ES-I3 (cell line): Measurements from ENCODE around the gene ABCA7.

Experiments used
- H3K36me3 ChIP-seq: 2 replicates; pipeline ENCODE4 v1.6.1; 2013; ENCODE audit warnings: mild to moderate bottlenecking, low read length, control low read depth, moderate library complexity; ENCODE audit not compliant: insufficient read depth
- H3K4me1 ChIP-seq: 2 replicates; pipeline ENCODE4 v1.6.1; 2013; ENCODE audit warnings: mild to moderate bottlenecking, control low read depth, low read length; ENCODE audit not compliant: insufficient read depth
- H3K9ac ChIP-seq: 2 replicates; pipeline ENCODE4 v1.6.1; 2013; ENCODE audit warnings: low read depth, mild to moderate bottlenecking, low read length, moderate library complexity
- H3K9me3 ChIP-seq: 2 replicates; pipeline ENCODE4 v1.6.1; 2013; ENCODE audit warnings: mild to moderate bottlenecking, low read length, moderate library complexity; ENCODE audit not compliant: control insufficient read depth, insufficient read depth

ABCA7 gene, protein sequence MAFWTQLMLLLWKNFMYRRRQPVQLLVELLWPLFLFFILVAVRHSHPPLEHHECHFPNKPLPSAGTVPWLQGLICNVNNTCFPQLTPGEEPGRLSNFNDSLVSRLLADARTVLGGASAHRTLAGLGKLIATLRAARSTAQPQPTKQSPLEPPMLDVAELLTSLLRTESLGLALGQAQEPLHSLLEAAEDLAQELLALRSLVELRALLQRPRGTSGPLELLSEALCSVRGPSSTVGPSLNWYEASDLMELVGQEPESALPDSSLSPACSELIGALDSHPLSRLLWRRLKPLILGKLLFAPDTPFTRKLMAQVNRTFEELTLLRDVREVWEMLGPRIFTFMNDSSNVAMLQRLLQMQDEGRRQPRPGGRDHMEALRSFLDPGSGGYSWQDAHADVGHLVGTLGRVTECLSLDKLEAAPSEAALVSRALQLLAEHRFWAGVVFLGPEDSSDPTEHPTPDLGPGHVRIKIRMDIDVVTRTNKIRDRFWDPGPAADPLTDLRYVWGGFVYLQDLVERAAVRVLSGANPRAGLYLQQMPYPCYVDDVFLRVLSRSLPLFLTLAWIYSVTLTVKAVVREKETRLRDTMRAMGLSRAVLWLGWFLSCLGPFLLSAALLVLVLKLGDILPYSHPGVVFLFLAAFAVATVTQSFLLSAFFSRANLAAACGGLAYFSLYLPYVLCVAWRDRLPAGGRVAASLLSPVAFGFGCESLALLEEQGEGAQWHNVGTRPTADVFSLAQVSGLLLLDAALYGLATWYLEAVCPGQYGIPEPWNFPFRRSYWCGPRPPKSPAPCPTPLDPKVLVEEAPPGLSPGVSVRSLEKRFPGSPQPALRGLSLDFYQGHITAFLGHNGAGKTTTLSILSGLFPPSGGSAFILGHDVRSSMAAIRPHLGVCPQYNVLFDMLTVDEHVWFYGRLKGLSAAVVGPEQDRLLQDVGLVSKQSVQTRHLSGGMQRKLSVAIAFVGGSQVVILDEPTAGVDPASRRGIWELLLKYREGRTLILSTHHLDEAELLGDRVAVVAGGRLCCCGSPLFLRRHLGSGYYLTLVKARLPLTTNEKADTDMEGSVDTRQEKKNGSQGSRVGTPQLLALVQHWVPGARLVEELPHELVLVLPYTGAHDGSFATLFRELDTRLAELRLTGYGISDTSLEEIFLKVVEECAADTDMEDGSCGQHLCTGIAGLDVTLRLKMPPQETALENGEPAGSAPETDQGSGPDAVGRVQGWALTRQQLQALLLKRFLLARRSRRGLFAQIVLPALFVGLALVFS (N-terminal part only)

DNA sequence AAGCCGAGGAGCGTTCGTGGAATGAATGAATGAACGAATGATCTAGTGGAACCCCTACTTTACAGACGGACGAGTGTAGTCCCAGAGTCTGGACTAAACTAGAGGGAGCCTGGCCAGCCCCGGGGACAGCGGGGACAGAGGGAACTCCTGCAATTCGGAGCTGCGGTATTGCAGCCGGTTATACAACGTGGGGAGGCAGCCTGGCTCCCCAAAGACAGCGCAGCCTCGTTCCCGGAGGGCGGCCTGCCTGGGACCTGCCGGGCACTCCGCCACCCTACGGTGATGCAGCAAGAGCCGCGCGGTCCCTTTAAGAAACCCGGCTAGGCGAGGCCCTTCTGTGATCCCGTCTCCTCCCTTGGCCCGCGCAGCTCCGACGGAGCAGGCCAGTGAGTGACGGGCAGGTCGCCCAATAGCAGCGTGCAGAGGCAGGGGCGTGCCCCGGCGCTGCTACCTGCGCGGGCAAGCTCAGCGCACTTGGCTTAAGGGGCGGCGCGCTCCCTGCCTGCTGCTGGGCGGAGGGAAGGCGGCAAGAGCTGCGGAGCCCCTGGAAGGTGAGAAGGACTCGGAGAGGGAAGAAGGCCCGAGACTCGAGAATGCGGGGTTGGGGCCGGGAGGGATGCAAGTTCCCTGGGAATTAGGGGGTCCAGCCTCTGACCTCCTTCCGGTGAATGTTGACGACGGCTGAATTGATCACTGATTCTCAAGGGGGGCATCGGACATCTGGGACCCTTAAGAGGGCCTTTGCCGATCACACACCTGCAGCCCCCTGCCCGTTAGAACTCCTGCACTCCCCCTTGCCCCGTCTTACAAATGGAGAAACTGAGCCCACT is at the start of gene ABCA7:
ABCA7 (plus strand) TSS at position 462 of the 830 bp plus-strand sequence. CDS start 1,255 bp downstream, outside the sequence.
- Histone ChIP-seq H3K36me3 (peaks cover 5% of the 10 kb centered on the region; the same call in 1 of the 2 replicates), H3K9me3 (no peaks in the 10 kb centered on the region), H3K4me1 (no peaks in the 10 kb centered on the region), H3K9ac (peak within 1 kb of the TSS; percentile 65)

DNA sequence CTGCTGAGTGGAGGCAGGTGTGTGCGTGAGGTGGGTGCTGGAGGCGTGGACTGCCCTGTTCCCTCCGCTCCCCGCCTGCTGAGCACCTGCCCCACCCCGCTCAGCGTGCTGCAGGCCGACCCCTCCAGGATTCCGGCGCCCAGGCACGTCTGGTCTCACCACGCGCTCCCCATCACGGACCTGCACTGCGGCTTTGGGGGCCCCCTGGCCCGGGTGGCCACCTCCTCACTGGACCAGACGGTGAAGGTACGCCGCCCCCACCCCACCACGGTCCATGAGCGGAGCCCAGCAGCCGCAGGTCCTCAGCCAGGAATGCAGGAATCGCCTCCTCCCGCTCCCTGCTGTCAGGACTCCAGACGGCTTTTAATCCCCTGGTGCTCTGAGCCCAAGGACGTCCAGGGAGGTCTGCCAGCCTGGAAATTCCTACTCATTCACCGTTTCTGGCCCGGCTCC is 49.8 kb upstream of the ABCA7 start:
- no peaks in the 10 kb centered on the region for H3K9me3 ChIP-seq
- H3K4me1 ChIP-seq = peaks cover 8% of the 10 kb centered on the region; the same call in 1 of the 2 replicates
- no peak overlapping the region for H3K9ac ChIP-seq
- H3K36me3 ChIP-seq = no peaks in the 10 kb centered on the region; the same call in 1 of the 2 replicates

DNA sequence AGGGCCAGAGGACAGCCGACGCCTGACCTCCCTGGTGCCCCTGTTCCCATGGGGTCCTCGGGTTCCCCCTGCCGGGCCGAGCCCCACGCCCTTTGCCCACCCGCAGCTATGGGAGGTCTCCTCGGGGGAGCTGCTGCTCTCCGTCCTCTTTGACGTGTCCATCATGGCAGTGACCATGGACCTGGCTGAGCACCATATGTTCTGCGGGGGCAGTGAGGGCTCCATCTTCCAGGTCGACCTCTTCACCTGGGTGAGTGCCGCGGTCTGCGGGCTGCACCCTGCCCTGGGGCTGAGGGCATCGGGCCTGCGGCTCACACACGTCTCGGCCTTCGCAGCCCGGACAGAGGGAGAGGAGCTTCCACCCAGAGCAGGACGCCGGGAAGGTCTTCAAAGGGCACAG is 49.2 kb upstream of the ABCA7 start:
- Histone ChIP-seq H3K36me3 (no peaks in the 10 kb centered on the region; the same call in 1 of the 2 replicates), H3K9me3 (no peaks in the 10 kb centered on the region), H3K4me1 (peaks cover 8% of the 10 kb centered on the region; the same call in 1 of the 2 replicates), H3K9ac (no peak overlapping the region)

DNA sequence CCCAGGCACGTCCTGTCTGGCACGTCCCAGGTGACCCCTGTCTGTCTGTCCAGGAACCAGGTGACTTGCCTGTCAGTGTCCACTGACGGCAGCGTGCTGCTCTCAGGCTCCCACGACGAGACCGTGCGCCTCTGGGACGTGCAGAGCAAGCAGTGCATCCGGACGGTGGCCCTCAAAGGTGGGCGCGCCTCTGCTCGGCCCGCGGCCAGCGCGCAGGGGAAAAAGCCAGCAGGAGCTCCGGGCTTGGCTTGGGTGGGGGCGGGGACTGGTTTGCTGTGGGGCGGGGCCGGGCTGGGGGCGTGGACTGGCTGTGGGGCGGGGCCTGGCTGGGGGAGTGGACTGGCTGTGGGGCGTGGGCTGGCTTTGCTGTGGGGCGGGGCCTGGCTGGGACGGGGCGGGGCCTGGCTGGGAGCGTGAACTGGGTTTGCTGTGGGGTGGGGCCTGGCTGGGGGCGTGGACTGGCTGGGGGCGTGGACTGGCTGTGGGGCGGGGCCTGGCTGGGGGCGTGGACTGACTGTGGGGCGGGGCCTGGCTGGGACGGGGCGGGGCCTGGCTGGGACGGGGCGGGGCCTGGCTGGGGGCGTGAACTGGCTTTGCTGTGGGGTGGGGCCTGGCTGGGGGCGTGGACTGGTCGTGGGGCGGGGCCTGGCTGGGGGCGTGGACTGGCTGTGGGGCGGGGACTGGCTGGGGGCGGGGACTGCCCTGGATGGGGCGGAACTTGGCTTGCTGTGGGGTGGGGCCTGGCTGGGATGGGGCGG is 48.6 kb upstream of the ABCA7 start:
- Histone ChIP-seq H3K9me3 (no peaks in the 10 kb centered on the region), H3K4me1 (peaks cover 8% of the 10 kb centered on the region; the same call in 1 of the 2 replicates), H3K9ac (no peak overlapping the region), H3K36me3 (no peaks in the 10 kb centered on the region; the same call in 1 of the 2 replicates)

DNA sequence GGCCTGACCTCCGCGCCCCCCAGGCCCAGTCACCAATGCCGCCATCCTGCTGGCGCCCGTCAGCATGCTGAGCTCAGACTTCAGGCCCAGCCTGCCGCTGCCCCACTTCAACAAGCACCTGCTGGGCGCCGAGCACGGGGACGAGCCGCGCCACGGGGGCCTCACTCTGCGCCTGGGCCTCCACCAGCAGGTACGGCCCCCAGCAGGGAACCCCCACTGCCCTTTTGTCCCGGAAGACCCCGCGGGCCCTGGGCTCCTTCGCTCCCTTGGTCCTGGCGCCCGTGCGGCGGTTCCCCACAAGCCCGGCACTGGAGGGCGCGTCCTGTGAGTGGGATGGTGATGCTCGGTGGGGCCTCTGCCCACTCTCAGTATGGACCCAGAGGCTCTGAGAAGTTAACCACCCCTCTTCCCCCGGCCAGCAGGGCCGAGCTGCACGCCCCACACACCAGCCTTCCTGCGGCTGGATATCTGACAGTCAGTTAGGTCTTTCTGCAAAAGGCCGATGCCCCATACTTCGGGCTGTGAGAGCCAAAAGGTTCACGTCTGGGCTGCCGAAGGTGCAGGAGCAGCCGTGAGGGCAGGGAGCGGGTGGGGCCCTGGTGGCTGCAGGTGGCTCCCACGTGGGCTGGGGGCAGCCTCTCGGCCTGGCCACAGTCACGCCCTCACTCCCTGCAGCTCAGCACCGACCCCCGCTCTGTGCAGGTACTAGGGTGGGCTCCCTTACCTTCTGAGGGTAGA is 47.8 kb upstream of the ABCA7 start:
- H3K4me1 ChIP-seq = peaks cover 8% of the 10 kb centered on the region; the same call in 1 of the 2 replicates
- no peaks in the 10 kb centered on the region for H3K9me3 ChIP-seq
- H3K36me3 ChIP-seq = no peaks in the 10 kb centered on the region; the same call in 1 of the 2 replicates
- no peak overlapping the region for H3K9ac ChIP-seq

DNA sequence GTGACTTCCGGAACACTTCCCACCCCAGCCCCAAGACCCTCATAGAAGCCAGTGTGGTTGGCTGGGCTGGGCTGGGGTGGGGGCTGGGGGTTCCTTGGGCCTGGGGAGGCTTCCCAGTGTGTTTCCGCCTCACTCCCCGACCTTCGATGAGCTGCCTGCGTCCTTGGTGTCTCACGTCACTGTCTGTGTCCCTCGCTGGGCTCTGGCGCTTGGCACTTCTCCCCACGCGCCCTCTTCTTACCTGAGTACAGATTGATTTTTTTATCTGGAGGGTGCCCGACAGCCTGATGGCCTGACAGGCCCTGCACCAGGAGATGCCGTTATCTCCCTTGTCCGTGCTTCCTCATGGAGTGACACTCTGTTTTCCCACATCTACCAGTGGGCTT is 47.2 kb upstream of the ABCA7 start:
- no peaks in the 10 kb centered on the region; the same call in 1 of the 2 replicates for H3K36me3 ChIP-seq
- H3K9me3 ChIP-seq = no peaks in the 10 kb centered on the region
- peaks cover 8% of the 10 kb centered on the region; the same call in 1 of the 2 replicates for H3K4me1 ChIP-seq
- no peak overlapping the region for H3K9ac ChIP-seq

DNA sequence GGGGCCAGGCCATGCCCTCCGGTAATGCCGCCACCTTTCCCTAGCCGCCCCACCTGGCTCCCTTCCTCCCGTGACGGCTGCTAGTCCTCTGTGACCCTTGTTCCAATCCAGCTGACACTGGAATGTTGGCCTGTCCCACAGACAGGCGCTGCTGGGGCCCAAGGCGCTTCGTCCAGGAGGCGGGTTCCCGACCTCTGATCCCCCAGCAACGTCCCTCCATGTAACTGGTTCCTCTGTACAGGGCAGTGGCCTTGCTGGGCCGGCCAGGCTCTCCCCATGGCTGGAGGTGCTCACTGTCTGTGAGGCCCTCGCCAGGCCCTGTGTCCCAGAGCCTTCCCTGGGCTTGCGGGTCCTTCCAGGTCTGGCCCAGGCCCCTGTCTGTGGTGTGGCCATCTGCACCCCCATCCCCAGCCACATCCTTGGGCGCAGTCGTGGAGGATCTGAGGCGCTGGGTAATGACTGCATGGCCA is 46.5 kb upstream of the ABCA7 start:
- H3K36me3 ChIP-seq = no peaks in the 10 kb centered on the region; the same call in 1 of the 2 replicates
- no peaks in the 10 kb centered on the region for H3K9me3 ChIP-seq
- peaks cover 8% of the 10 kb centered on the region; the same call in 1 of the 2 replicates for H3K4me1 ChIP-seq
- no peak overlapping the region for H3K9ac ChIP-seq

DNA sequence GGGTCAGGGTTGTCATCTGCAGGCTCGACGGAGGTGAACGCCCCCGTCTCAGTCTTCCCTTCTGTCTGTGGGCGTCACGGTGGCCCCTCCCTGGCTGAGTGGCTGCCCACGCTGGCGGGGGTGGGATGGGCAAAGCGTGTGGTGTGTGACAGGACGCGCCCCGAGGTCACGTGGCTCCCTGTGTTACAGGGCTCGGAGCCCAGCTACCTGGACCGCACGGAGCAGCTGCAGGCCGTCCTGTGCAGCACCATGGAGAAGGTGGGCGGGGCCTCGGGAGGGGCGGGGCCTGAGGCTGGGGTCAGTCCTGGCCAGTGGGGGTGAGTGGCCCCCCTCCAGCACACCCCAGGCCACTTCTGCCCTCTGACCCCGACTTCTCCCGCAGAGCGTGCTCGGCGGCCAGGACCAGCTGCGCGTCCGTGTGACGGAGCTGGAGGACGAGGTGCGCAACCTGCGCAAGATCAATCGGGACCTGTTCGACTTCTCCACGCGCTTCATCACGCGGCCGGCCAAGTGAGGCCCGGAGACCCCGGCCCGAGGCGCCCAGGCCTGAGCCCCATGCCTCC is 46.0 kb upstream of the ABCA7 start:
- H3K9ac ChIP-seq = no peak overlapping the region
- H3K9me3 ChIP-seq = no peaks in the 10 kb centered on the region
- H3K4me1 ChIP-seq = peaks cover 8% of the 10 kb centered on the region; the same call in 1 of the 2 replicates
- no peaks in the 10 kb centered on the region; the same call in 1 of the 2 replicates for H3K36me3 ChIP-seq

DNA sequence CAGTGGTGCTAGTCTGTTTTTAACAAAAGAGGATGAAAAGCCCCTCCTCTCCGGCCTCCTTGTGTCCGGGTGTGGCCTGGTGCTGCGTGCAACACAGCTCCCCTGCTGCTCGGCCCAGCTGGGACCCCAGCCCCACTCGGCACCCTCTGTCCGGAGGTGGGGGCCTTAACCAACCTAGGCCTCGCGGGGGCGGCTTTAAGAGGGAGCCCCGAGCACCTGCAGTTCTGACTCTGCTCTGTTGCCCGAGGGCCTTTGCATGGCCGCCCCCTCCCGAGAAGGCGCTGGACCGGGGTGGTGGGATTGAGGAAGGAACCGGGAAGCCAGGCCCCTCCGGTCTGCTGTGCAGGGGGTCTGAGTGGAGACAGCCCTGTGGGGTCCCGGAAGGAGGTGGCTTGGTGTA is 45.4 kb upstream of the ABCA7 start:
- Histone ChIP-seq H3K9ac (no peak overlapping the region), H3K9me3 (no peaks in the 10 kb centered on the region), H3K36me3 (no peaks in the 10 kb centered on the region; the same call in 1 of the 2 replicates), H3K4me1 (peaks cover 8% of the 10 kb centered on the region; the same call in 1 of the 2 replicates)

DNA sequence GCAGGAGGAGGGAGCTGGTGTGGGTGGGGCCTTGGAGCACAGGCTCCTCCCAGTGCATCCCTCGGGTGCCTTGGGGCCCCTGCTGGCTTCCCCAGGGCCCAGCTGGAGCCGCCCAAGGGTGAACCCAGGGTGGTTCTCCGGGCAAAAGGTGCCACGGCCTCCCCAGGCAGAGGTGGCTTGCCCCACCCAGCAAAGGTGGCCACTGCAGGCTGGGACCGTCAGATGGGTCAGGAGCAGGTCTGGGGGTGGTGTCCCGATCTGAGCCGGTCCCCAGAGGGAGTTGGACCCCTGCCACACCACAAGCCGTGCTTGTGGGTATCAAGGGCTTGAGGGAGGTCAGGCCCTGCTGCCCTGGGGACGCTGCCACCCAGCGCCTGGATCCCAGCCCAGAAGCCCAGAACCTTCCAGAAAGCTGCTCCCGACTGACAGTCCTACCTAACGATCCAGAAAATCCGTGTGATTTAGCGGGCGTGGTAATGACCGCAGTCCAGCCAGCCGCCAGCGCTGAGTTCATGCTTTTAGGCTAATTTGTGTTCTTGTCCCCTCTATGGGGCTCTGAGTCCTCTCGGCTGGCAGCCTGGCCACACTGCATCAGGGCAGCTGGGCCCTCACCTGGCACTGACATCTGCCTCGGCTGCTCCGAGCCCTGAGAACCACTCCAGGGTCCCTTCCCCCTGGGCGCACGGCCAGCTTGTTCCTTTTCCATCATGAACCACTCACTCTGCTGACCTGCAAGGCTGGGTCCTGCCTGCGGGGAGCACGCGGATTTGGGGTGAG is 44.7 kb upstream of the ABCA7 start:
- H3K9ac ChIP-seq = no peak overlapping the region
- no peaks in the 10 kb centered on the region for H3K9me3 ChIP-seq
- no peaks in the 10 kb centered on the region; the same call in 1 of the 2 replicates for H3K36me3 ChIP-seq
- peaks cover 8% of the 10 kb centered on the region; the same call in 1 of the 2 replicates for H3K4me1 ChIP-seq
